DOHH2 (cell line): Measurements from ENCODE around the gene RTTN.

ENCODE experiments used
- CTCF ChIP-seq: fragments of 200-600 bp; sonication (generic); IDR thresholded peaks from one replicate; pipeline ENCODE4 v1.5.1; 2014; ENCODE audit warnings: antibody characterized with exemption, mild to moderate bottlenecking, low read depth, low read length; ENCODE audit not compliant: poor library complexity, severe bottlenecking
- EZH2phosphoT487 ChIP-seq: fragments of 200-600 bp; sonication (generic); IDR thresholded peaks from 2 replicates; pipeline ENCODE4 v1.6.1; 2017; ENCODE audit warnings: borderline replicate concordance, mild to moderate bottlenecking, antibody characterized with exemption, low read length, moderate library complexity, mixed read lengths

- TF ChIP-seq CTCF: no peak
- no peak for TF ChIP-seq EZH2phosphoT487
Measured at GRCh38 chr18:70028084-70028483, 177.4 kb downstream of the RTTN start.
